HepG2 (cell line): ENCODE data around the gene KDM8. TPM values are rescaled to one million over a fixed set of nuclear protein-coding genes. Genes with fewer than 3 reads are reported as not detected.
A peak's percentile ranks its signal among the peaks of the same experiment; 100 is the strongest.

Source experiments
- ADNP ChIP-seq: sonication (generic); formaldehyde crosslinking; IDR thresholded peaks from 2 replicates; pipeline ENCODE4 v1.4.0; 2020; ENCODE audit warnings: missing genetic modification reagents
- CEBPG ChIP-seq: IDR thresholded peaks from 2 replicates; pipeline ENCODE4 v1.6.1; 2016
- DRAP1 ChIP-seq: IDR thresholded peaks from 2 replicates; pipeline ENCODE4 v1.6.1; 2016; ENCODE audit warnings: missing genetic modification reagents, missing compliant biosample characterization
- FOSL2 ChIP-seq: sonication (generic); formaldehyde crosslinking; IDR thresholded peaks from 2 replicates; pipeline ENCODE4 v1.4.0; 2020; ENCODE audit warnings: missing genetic modification reagents
- FOXJ3 ChIP-seq: sonication (generic); formaldehyde crosslinking; IDR thresholded peaks from 2 replicates; pipeline ENCODE4 v1.4.0; 2020; ENCODE audit warnings: missing genetic modification reagents, mild to moderate bottlenecking, borderline replicate concordance
- HES4 ChIP-seq: sonication (generic); formaldehyde crosslinking; IDR thresholded peaks from 2 replicates; pipeline ENCODE4 v1.9.0; 2021; ENCODE audit warnings: mild to moderate bottlenecking, missing genetic modification reagents, borderline replicate concordance
- HOMEZ ChIP-seq: IDR thresholded peaks from 2 replicates; pipeline ENCODE4 v1.6.1; 2016; ENCODE audit warnings: low read depth
- HOXA3 ChIP-seq: sonication (generic); formaldehyde crosslinking; IDR thresholded peaks from 2 replicates; pipeline ENCODE4 v1.5.0; 2020; ENCODE audit warnings: missing genetic modification reagents
- KDM5A ChIP-seq: fragments of 200-600 bp; sonication (generic); IDR thresholded peaks from 2 replicates; pipeline ENCODE4 v1.7.0; 2018; ENCODE audit warnings: antibody characterized with exemption, mild to moderate bottlenecking, low read length, borderline replicate concordance
- MED1 ChIP-seq: sonication (generic); formaldehyde crosslinking; IDR thresholded peaks from 2 replicates; pipeline ENCODE4 v1.4.0; 2020; ENCODE audit warnings: missing genetic modification reagents
- MED8 ChIP-seq: sonication (generic); formaldehyde crosslinking; IDR thresholded peaks from 2 replicates; pipeline ENCODE4 v1.8.1; 2023; ENCODE audit warnings: mild to moderate bottlenecking, missing genetic modification reagents; ENCODE audit not compliant: insufficient replicate concordance
- MYNN ChIP-seq: sonication (generic); formaldehyde crosslinking; IDR thresholded peaks from 2 replicates; pipeline ENCODE4 v1.4.0; 2020; ENCODE audit warnings: mild to moderate bottlenecking, low read depth, missing genetic modification reagents
- ONECUT2 ChIP-seq: sonication (generic); formaldehyde crosslinking; IDR thresholded peaks from 2 replicates; pipeline ENCODE4 v1.4.0; 2020; ENCODE audit warnings: missing genetic modification reagents
- POLR2A ChIP-seq, 2 experiments: IDR thresholded peaks; 2 replicates each; pipeline ENCODE4 v1.6.1; 2011; ENCODE audit warnings: low read depth in 2 of 2, low read length in 2 of 2, mild to moderate bottlenecking in 1 of 2, moderate library complexity in 1 of 2; ENCODE audit not compliant: insufficient read depth in 1 of 2
- PRDM4 ChIP-seq: sonication (generic); formaldehyde crosslinking; IDR thresholded peaks from 2 replicates; pipeline ENCODE4 v1.9.0; 2021; ENCODE audit warnings: missing genetic modification reagents, borderline replicate concordance
- UBTF ChIP-seq: sonication (generic); formaldehyde crosslinking; IDR thresholded peaks from 2 replicates; pipeline ENCODE4 v1.4.0; 2020; ENCODE audit warnings: mild to moderate bottlenecking, missing genetic modification reagents
- ZBTB46 ChIP-seq: sonication (generic); formaldehyde crosslinking; IDR thresholded peaks from 2 replicates; pipeline ENCODE4 v1.4.0; 2020; ENCODE audit warnings: mild to moderate bottlenecking, missing genetic modification reagents, borderline replicate concordance
- ZNF253 ChIP-seq: sonication (generic); formaldehyde crosslinking; IDR thresholded peaks from 2 replicates; pipeline ENCODE4 v1.8.0; 2022; ENCODE audit warnings: mild to moderate bottlenecking, missing genetic modification reagents, borderline replicate concordance
- ZNF292 ChIP-seq: sonication (generic); formaldehyde crosslinking; IDR thresholded peaks from 2 replicates; pipeline ENCODE4 v1.8.1; 2022; ENCODE audit warnings: mild to moderate bottlenecking, low read depth, missing genetic modification reagents, borderline replicate concordance
- ZNF7 ChIP-seq: IDR thresholded peaks from 2 replicates; pipeline ENCODE4 v1.6.1; 2016; ENCODE audit warnings: missing biosample characterization, missing genetic modification reagents
- ZSCAN31 ChIP-seq: sonication (generic); formaldehyde crosslinking; IDR thresholded peaks from 2 replicates; pipeline ENCODE4 v1.5.0; 2020; ENCODE audit warnings: low read depth, mild to moderate bottlenecking, missing genetic modification reagents
- polyA plus RNA-seq, 8 experiments: library from polyadenylated mRNA; depleted of rRNA in 3 of 8; stranded (reverse) in 7 of 8; unstranded in 1 of 8; fragments of >200 nt; fragmentation: Illumina TruSeq in 4 of 8; extraction: Trizol in 4 of 8; gene quantifications; 2 replicates each; pipeline versions ENCODE4 v1.2.1 to v1.2.3, GENCODE V29; 2011 to 2016; ENCODE audit warnings: low read depth in 4 of 8, missing spikeins in 1 of 8, mixed read lengths in 1 of 8; ENCODE audit not compliant: insufficient read depth in 1 of 8
- total RNA-seq, 5 experiments: library from RNA; depleted of rRNA; stranded (reverse); fragments of >200 nt; fragmentation: Illumina TruSeq; extraction: Trizol; gene quantifications; 2 replicates each; pipeline ENCODE4 v1.2.3, GENCODE V29; 2016; ENCODE audit warnings: low read depth in 1 of 5

KDM8 gene
- total and polyA plus RNA-seq, 2 of the 13 experiments (the other 11 are each of a cell fraction or from before 2014, with no cell fraction given): 3.3 to 8.6 TPM

GRCh38 chr16:27269300-27270150 lies 66.2 kb downstream of the KDM8 start (continued):
- no peak for TF ChIP-seq ZBTB46
- no peak for TF ChIP-seq KDM5A
- peak; percentile 81 for TF ChIP-seq HOMEZ (CRISPR knock-in tag)
- no peak for TF ChIP-seq MYNN (CRISPR knock-in tag)
- peak; percentile 76 for TF ChIP-seq DRAP1
- TF ChIP-seq MED8 (CRISPR knock-in tag): no peak
- no peak for TF ChIP-seq ZNF7 (CRISPR knock-in tag)
- no peak for TF ChIP-seq FOXJ3
- TF ChIP-seq ADNP (CRISPR knock-in tag): no peak
- TF ChIP-seq ONECUT2 (CRISPR knock-in tag): no peak
- TF ChIP-seq CEBPG (CRISPR knock-in tag): peak; percentile 65
- TF ChIP-seq HES4 (CRISPR knock-in tag): no peak
- no peak for TF ChIP-seq UBTF (CRISPR knock-in tag)
- peak; percentile 23 to 51; a peak in 1 of 4 replicates for TF ChIP-seq POLR2A (IDR thresholded peaks at IDR 0.05; ENCODE audit: insufficient read depth in 1 of 2, low read depth in 2 of 2, low read length in 2 of 2)
- TF ChIP-seq PRDM4: no peak
- peak; percentile 22; the same call in 1 of the 2 replicates for TF ChIP-seq HOXA3 (CRISPR knock-in tag)
- no peak for TF ChIP-seq ZNF253 (CRISPR knock-in tag)
- TF ChIP-seq FOSL2: peak; percentile 63
- TF ChIP-seq ZSCAN31: 0 out of 2 replicates have a peak, but pooled peaks have one; percentile 36
- TF ChIP-seq ZNF292: no peak
- TF ChIP-seq MED1 (CRISPR knock-in tag): peak; percentile 76
